ENCODE data around the gene CBFA2T2. TPM values are rescaled to one million over a fixed set of nuclear protein-coding genes. Genes with fewer than 3 reads are reported as not detected.

Gene CBFA2T2
- total RNA-seq, 1 donor from 2014 or later, result 10.7 TPM

DNA sequence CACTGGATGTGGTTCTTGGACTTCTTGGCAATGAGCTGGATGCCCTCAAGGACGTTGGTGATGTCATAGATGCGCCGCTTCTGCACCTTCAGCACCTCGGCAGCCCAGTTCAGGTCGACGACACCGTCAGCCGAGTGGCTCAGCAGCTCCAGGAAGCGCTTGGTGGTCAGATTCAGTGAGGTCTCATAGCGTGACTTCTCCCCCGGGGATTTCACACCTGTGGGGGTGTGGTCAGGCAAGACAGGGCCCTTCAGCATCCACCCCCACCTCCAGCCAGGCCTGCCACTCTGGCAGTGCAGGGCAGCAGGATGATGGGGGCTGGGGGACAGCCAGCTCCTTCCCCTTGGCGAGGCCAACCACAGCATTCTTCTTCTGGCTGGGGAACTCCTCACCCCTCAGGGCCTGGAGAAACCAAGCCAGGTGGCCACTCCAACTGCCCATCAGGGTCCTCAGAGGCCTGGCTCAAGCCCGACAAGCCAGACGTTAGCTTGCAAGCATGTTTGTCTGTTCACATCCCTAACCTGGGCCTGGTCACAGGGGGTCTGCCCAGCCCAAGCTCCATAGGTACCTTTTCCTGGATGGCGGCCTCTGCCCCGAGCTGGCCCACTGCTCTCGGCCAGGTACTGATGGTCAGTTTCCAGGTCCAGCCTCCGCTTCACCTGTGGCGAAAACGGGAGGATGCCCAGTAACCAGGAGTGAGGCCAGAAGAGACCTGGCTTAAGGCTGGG is 190.0 kb downstream of the CBFA2T2 start:
- DNase-seq, result no peak
- Histone ChIP-seq H3K36me3 (no peaks in the 10 kb centered on the region), H3K4me1 (peaks cover 17% of the 10 kb centered on the region), H3K4me3 (no peak overlapping the region), H3K9me3 (replicated peaks) (no peaks in the 10 kb centered on the region), H3K27me3 (ENCODE audit: low read depth) (no peaks in the 10 kb centered on the region), H3K27ac (replicated peaks) (no peak overlapping the region)
- intact Hi-C loops (cut with micrococcal nuclease), result no loop called here
- TF ChIP-seq, protein P1, sequence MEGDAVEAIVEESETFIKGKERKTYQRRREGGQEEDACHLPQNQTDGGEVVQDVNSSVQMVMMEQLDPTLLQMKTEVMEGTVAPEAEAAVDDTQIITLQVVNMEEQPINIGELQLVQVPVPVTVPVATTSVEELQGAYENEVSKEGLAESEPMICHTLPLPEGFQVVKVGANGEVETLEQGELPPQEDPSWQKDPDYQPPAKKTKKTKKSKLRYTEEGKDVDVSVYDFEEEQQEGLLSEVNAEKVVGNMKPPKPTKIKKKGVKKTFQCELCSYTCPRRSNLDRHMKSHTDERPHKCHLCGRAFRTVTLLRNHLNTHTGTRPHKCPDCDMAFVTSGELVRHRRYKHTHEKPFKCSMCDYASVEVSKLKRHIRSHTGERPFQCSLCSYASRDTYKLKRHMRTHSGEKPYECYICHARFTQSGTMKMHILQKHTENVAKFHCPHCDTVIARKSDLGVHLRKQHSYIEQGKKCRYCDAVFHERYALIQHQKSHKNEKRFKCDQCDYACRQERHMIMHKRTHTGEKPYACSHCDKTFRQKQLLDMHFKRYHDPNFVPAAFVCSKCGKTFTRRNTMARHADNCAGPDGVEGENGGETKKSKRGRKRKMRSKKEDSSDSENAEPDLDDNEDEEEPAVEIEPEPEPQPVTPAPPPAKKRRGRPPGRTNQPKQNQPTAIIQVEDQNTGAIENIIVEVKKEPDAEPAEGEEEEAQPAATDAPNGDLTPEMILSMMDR (IDR thresholded peaks at IDR 0.05; ENCODE audit: borderline replicate concordance), result no peak

- H3K36me3 ChIP-seq, result no peaks in the 10 kb centered on the region
- intact Hi-C loops (cut with micrococcal nuclease), result no loop called here
- TF ChIP-seq, protein P1 (IDR thresholded peaks at IDR 0.05; ENCODE audit: borderline replicate concordance), result no peak
- no peaks in the 10 kb centered on the region for H3K9me3 ChIP-seq (replicated peaks)
- no peak overlapping the region for H3K27ac ChIP-seq (replicated peaks)
- DNase-seq, result no peak
- no peak overlapping the region for H3K4me3 ChIP-seq
- no peaks in the 10 kb centered on the region for H3K27me3 ChIP-seq (ENCODE audit: low read depth)
- H3K4me1 ChIP-seq, result peaks cover 17% of the 10 kb centered on the region
Measured at GRCh38 chr20:33680686-33681085, 190.8 kb downstream of the CBFA2T2 start.

- Histone ChIP-seq H3K27me3 (ENCODE audit: low read depth) (no peaks in the 10 kb centered on the region), H3K4me1 (peaks cover 14% of the 10 kb centered on the region), H3K36me3 (no peaks in the 10 kb centered on the region), H3K27ac (replicated peaks) (no peak overlapping the region), H3K4me3 (no peak overlapping the region), H3K9me3 (replicated peaks) (no peaks in the 10 kb centered on the region)
- TF ChIP-seq, protein P1 (IDR thresholded peaks at IDR 0.05; ENCODE audit: borderline replicate concordance), result no peak
- intact Hi-C loops (cut with micrococcal nuclease), result no loop called here
- no peak for DNase-seq
Measured at GRCh38 chr20:33681288-33681687, 191.4 kb downstream of the CBFA2T2 start.

DNA sequence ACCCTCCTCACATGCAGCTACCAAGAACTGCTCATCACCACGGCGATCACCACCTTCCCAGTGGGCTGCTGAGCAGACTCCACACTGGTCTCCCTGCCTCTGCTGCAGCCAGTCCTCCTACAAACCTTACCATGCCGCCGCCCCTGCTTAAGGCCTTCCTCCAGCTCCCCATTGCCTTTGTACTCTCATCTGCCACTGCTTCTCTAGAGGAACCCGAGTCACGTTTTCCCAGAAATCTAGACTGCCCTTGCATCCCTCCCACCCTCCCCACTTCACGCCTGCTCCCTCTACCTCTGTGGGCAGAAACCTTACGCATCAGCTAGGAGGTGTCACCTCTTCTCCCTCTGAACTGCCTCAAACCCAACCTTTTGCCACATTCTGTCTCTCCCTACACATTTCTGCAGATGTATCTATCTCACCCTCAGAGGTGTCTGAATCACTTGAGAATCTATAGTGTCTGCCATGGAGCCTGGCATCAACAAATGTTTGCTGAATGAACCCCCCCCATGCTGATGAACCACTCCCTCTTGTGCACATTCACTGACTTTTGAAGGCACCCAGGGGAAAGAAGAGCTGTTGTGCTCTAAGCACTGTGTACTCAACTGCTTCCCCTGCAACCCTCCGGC is 191.9 kb downstream of the CBFA2T2 start:
- DNase-seq, result no peak
- Histone ChIP-seq H3K27me3 (ENCODE audit: low read depth) (no peaks in the 10 kb centered on the region), H3K27ac (replicated peaks) (no peak overlapping the region), H3K9me3 (replicated peaks) (no peaks in the 10 kb centered on the region), H3K4me3 (no peak overlapping the region), H3K4me1 (peaks cover 18% of the 10 kb centered on the region), H3K36me3 (no peaks in the 10 kb centered on the region)
- TF ChIP-seq, protein P1 (IDR thresholded peaks at IDR 0.05; ENCODE audit: borderline replicate concordance), result no peak
- intact Hi-C loops (cut with micrococcal nuclease), result no loop called here

GRCh38 chr20:33684533-33685327 is 194.8 kb downstream of the CBFA2T2 start:
- Histone ChIP-seq H3K4me1 (peaks cover 30% of the 10 kb centered on the region), H3K36me3 (no peaks in the 10 kb centered on the region), H3K4me3 (peak overlapping the region; percentile 60), H3K27me3 (ENCODE audit: low read depth) (no peaks in the 10 kb centered on the region), H3K9me3 (replicated peaks) (no peaks in the 10 kb centered on the region), H3K27ac (replicated peaks) (no peak overlapping the region)
- TF ChIP-seq, protein P1 (IDR thresholded peaks at IDR 0.05; ENCODE audit: borderline replicate concordance), result no peak
- no peak for DNase-seq
- intact Hi-C loops (cut with micrococcal nuclease), result no loop called here
